ENCODE data around the gene MAP2.
A peak's percentile ranks its signal among the peaks of the same experiment; 100 is the strongest.

MAP2 gene, protein sequence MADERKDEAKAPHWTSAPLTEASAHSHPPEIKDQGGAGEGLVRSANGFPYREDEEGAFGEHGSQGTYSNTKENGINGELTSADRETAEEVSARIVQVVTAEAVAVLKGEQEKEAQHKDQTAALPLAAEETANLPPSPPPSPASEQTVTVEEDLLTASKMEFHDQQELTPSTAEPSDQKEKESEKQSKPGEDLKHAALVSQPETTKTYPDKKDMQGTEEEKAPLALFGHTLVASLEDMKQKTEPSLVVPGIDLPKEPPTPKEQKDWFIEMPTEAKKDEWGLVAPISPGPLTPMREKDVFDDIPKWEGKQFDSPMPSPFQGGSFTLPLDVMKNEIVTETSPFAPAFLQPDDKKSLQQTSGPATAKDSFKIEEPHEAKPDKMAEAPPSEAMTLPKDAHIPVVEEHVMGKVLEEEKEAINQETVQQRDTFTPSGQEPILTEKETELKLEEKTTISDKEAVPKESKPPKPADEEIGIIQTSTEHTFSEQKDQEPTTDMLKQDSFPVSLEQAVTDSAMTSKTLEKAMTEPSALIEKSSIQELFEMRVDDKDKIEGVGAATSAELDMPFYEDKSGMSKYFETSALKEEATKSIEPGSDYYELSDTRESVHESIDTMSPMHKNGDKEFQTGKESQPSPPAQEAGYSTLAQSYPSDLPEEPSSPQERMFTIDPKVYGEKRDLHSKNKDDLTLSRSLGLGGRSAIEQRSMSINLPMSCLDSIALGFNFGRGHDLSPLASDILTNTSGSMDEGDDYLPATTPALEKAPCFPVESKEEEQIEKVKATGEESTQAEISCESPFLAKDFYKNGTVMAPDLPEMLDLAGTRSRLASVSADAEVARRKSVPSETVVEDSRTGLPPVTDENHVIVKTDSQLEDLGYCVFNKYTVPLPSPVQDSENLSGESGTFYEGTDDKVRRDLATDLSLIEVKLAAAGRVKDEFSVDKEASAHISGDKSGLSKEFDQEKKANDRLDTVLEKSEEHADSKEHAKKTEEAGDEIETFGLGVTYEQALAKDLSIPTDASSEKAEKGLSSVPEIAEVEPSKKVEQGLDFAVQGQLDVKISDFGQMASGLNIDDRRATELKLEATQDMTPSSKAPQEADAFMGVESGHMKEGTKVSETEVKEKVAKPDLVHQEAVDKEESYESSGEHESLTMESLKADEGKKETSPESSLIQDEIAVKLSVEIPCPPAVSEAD (N-terminal part only)

DNA sequence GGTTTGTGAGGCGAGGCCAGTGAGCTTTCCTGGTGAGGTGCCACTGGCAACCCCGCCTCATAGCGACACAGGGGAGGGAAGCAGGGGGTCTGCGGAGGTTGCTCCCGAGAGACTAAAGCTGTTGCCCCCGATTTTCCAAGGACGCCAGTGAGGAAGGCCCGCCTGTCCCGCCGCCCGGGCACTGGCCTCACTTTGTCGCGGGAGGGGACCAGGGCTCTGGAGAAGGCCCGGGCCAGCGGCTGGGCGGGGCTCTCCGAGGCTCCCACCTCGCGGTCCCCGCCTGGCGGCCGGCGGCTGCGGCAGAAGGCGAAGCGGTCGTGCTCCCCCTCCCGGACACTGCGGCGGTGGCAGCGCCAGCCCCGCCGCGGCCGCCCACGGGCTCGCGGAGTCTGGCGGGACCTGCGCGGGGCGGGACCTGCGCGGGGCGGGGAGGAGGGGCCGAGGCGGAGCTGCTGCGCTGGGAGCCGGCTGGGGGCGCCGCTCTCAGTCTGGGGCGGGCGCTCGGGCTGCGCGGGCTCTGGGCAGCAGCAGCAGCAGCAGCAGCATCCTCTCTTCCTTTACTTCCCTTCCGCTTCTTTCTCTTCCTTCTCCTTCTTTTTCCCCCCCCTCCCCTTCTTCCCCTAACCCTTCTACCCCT is at the start of gene MAP2:
Gene MAP2, plus strand, starts transcription at position 486 of the 637 bp plus-strand sequence. CDS start 229,124 bp downstream, outside the sequence.
- H3K36me3 Mint-ChIP-seq (ENCODE audit: low read depth), result no peaks in the 10 kb centered on the region
- no peak within 1 kb of the TSS for H3K27ac Mint-ChIP-seq
- no peaks in the 10 kb centered on the region for H3K9me3 Mint-ChIP-seq
- peak within 1 kb of the TSS; percentile 91 for H3K4me3 Mint-ChIP-seq
- TF ChIP-seq, protein P1, sequence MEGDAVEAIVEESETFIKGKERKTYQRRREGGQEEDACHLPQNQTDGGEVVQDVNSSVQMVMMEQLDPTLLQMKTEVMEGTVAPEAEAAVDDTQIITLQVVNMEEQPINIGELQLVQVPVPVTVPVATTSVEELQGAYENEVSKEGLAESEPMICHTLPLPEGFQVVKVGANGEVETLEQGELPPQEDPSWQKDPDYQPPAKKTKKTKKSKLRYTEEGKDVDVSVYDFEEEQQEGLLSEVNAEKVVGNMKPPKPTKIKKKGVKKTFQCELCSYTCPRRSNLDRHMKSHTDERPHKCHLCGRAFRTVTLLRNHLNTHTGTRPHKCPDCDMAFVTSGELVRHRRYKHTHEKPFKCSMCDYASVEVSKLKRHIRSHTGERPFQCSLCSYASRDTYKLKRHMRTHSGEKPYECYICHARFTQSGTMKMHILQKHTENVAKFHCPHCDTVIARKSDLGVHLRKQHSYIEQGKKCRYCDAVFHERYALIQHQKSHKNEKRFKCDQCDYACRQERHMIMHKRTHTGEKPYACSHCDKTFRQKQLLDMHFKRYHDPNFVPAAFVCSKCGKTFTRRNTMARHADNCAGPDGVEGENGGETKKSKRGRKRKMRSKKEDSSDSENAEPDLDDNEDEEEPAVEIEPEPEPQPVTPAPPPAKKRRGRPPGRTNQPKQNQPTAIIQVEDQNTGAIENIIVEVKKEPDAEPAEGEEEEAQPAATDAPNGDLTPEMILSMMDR (IDR thresholded peaks at IDR 0.05), result peak; percentile 52
- H3K27me3 Mint-ChIP-seq (ENCODE audit: low read depth, poor library complexity), result peaks cover 29% of the 10 kb centered on the region
- peaks cover 31% of the 10 kb centered on the region for H3K4me1 Mint-ChIP-seq
- DNase-seq, result peak; percentile 92

DNA sequence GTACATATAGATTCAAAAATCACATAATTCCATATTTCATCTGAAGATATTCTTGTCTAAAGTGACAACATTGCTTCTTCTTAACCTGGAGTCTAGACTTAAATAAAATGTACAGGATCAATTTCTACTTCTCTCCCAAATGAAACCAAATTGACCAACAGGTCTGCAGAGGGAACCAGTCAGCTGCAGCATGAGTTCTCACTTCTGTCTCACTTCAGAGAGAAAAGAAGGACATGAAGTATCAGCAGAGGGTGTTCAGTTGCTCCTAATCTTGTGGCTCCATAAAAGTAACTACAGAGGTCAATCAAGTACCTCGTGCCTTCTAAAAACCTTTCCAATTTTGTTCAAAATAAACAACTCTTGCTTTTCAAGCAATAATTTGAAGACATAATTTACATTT is 47.2 kb upstream of the MAP2 start:
- Mint-ChIP-seq H3K9me3 (peaks cover 37% of the 10 kb centered on the region), H3K4me3 (no peak overlapping the region), H3K27me3 (ENCODE audit: low read depth, poor library complexity) (peaks cover 3% of the 10 kb centered on the region), H3K36me3 (ENCODE audit: low read depth) (no peaks in the 10 kb centered on the region), H3K27ac (no peak overlapping the region), H3K4me1 (no peaks in the 10 kb centered on the region)
- no peak for DNase-seq
- TF ChIP-seq, protein P1 (IDR thresholded peaks at IDR 0.05), result no peak

DNA sequence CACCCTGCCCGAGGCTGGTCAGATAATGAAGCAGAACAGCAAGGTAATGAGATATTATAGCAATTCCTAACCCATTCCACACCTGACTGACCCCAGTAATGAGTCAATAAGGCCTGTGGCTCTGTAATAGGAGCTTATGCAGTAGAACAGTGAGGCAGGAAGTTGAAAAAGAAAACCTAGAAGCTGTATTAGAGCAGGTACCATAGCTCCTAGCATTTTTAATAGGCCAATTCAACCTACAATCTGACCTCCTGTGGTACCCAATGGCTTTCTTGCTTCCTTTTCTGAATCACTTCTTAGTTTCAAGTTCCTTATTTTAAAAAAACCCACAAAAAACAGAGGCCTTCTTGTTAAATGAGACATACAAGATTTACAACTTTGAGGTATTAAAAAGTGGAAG is 43.6 kb upstream of the MAP2 start:
- Mint-ChIP-seq H3K27ac (no peak overlapping the region), H3K9me3 (peaks cover 10% of the 10 kb centered on the region)

DNA sequence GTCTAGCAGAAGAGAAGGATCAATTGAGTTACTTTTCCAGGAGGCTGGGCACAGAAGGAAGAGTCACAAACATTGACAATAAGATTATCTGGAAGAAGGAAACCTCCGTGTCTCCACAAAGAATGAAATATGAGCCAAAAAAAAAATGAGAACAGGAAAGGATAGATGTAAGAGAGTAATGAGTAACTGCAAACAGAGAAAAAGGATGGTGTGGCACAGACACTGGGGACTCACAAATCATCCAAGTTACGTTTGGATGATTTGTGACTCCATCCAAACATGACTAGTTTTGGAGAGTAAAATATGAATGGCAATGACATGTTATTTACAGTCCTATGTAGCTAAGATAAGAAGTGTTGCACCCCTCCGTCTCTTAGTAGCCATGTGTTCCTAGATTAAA is 42.8 kb upstream of the MAP2 start:
- Mint-ChIP-seq H3K4me3 (no peak overlapping the region), H3K4me1 (no peaks in the 10 kb centered on the region), H3K36me3 (ENCODE audit: low read depth) (no peaks in the 10 kb centered on the region), H3K27ac (no peak overlapping the region), H3K9me3 (peaks cover 6% of the 10 kb centered on the region), H3K27me3 (ENCODE audit: low read depth, poor library complexity) (peaks cover 2% of the 10 kb centered on the region)
- DNase-seq, result no peak
- TF ChIP-seq, protein P1 (IDR thresholded peaks at IDR 0.05), result no peak

More for the DNA sequence above, 43.6 kb upstream of the MAP2 start:
- Mint-ChIP-seq H3K4me3 (no peak overlapping the region), H3K4me1 (no peaks in the 10 kb centered on the region), H3K27me3 (ENCODE audit: low read depth, poor library complexity) (peaks cover 2% of the 10 kb centered on the region), H3K36me3 (ENCODE audit: low read depth) (no peaks in the 10 kb centered on the region)
- TF ChIP-seq, protein P1 (IDR thresholded peaks at IDR 0.05), result no peak
- DNase-seq, result no peak

DNA sequence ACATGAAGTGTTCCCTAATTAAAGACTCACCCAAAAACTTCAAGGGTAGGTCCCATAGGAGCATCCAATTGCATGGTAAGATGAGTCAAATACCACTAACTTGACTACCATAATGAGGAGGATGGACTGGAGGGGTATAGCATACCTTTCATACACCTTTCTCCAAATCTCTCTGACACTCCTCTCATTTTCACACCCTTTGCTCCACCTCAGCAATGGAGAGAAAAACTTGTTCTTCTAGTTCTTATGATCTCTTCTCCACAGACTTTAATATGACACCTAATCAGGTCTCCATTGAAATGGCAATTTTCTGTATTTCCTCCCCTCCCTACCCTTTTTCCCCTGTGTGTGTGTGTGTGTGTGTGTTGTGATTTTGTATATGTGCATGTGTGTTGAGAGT is 41.1 kb upstream of the MAP2 start:
- peaks cover 2% of the 10 kb centered on the region for H3K27me3 Mint-ChIP-seq (ENCODE audit: low read depth, poor library complexity)
- no peak overlapping the region for H3K4me3 Mint-ChIP-seq
- no peaks in the 10 kb centered on the region for H3K36me3 Mint-ChIP-seq (ENCODE audit: low read depth)
- H3K9me3 Mint-ChIP-seq, result peaks cover 5% of the 10 kb centered on the region
- no peaks in the 10 kb centered on the region for H3K4me1 Mint-ChIP-seq
- no peak overlapping the region for H3K27ac Mint-ChIP-seq
- TF ChIP-seq, protein P1 (IDR thresholded peaks at IDR 0.05), result no peak
- DNase-seq, result no peak

Data from nephron progenitor cell (in vitro differentiated cells).